GM18861 (cell line): ENCODE results near the gene CLEC4C.

Experiments
- ATAC-seq: cut with Tn5 transposase; IDR thresholded peaks from one replicate; pipeline ENCODE4 v1.9.1; 2021; ENCODE audit not compliant: unreplicated experiment

The CLEC4C gene

GRCh38 chr12:7729746-7730145 lies 17.4 kb downstream of the CLEC4C start:
- ATAC-seq = no peak

- no peak for ATAC-seq
Measured at GRCh38 chr12:7723926-7724325, 23.2 kb downstream of the CLEC4C start.

GRCh38 chr12:7719946-7720730 lies 27.0 kb downstream of the CLEC4C start:
- ATAC-seq = no peak

- no peak for ATAC-seq
Measured at GRCh38 chr12:7716381-7716780, 30.8 kb downstream of the CLEC4C start.

GRCh38 chr12:7712841-7713442 lies 34.2 kb downstream of the CLEC4C start:
- ATAC-seq = no peak

GRCh38 chr12:7711133-7711532 lies 36.0 kb downstream of the CLEC4C start, which contains the start of gene DPPA3:
DPPA3 (plus strand) TSS chr12:7711433; CDS start chr12:7711571, 138 bp downstream.
- ATAC-seq = no peak

- no peak for ATAC-seq
Measured at GRCh38 chr12:7709969-7710675, 37.1 kb downstream of the CLEC4C start.

- no peak for ATAC-seq
Measured at GRCh38 chr12:7705846-7706245, 41.3 kb downstream of the CLEC4C start.

GRCh38 chr12:7695566-7696197 lies 51.5 kb downstream of the CLEC4C start, which contains the start of gene GDF3:
GDF3 (minus strand) TSS chr12:7695775; CDS start chr12:7695728, 47 bp downstream.
- ATAC-seq = no peak

- no peak for ATAC-seq
Measured at GRCh38 chr12:7695237-7695560, 52.0 kb downstream of the CLEC4C start.

GRCh38 chr12:7694556-7695236 lies 52.5 kb downstream of the CLEC4C start:
- ATAC-seq = no peak

GRCh38 chr12:7693793-7694192 lies 53.4 kb downstream of the CLEC4C start:
- no peak for ATAC-seq

- ATAC-seq = no peak
Measured at GRCh38 chr12:7681535-7681934, 65.6 kb downstream of the CLEC4C start.
